A673 (cell line): ENCODE data around the gene QSOX2. TPM values are rescaled to one million over a fixed set of nuclear protein-coding genes. Genes with fewer than 3 reads are reported as not detected.

ENCODE experiments used
- BruUV-seq: library from RNA; stranded (reverse); fragments of 400-500 nt; replicated peaks from 2 replicates; lab custom pipeline; 2021; lab: Mats Ljungman, UMichigan
- CTCF ChIA-PET: fragments of 300-600 bp; sonication (Branson Sonifier 250); formaldehyde crosslinking; loops from one replicate; lab custom pipeline; 2022; ENCODE audit warnings: antibody characterized with exemption; lab: Charles Lee
- POLR2A ChIA-PET: fragments of 300-600 bp; sonication (Branson Sonifier 250); formaldehyde crosslinking; loops from one replicate; lab custom pipeline; 2022; ENCODE audit warnings: antibody characterized with exemption; ENCODE audit not compliant: low non-redundant PET; lab: Charles Lee
- DNase-seq: peaks from one replicate; pipeline ENCODE4 v3.0.0-alpha.2; 2015; ENCODE audit warnings: low spot score
- H3K27ac ChIP-seq: fragments of 200-600 bp; sonication (generic); 2 replicates; pipeline ENCODE4 v1.5.1; 2016; ENCODE audit warnings: mixed run types, low read depth, mild to moderate bottlenecking, mixed read lengths, antibody characterized with exemption, low read length; ENCODE audit not compliant: poor library complexity, severe bottlenecking
- H3K27me3 ChIP-seq: fragments of 200-600 bp; sonication (generic); replicated peaks from 2 replicates; pipeline ENCODE4 v1.6.1; 2017; ENCODE audit warnings: mixed run types, low read depth, mild to moderate bottlenecking, mixed read lengths, antibody characterized with exemption, low read length; ENCODE audit not compliant: insufficient read depth, poor library complexity
- H3K36me3 ChIP-seq: fragments of 200-600 bp; sonication (generic); 2 replicates; pipeline ENCODE4 v1.6.1; 2016; ENCODE audit warnings: mixed run types, mild to moderate bottlenecking, mixed read lengths, antibody characterized with exemption, low read length; ENCODE audit not compliant: insufficient read depth, poor library complexity, severe bottlenecking
- H3K4me1 ChIP-seq: fragments of 200-600 bp; sonication (generic); 2 replicates; pipeline ENCODE4 v1.6.1; 2017; ENCODE audit warnings: mixed run types, mild to moderate bottlenecking, mixed read lengths, antibody characterized with exemption, low read length; ENCODE audit not compliant: insufficient read depth, poor library complexity, severe bottlenecking
- H3K4me3 ChIP-seq: fragments of 200-600 bp; sonication (generic); 2 replicates; pipeline ENCODE4 v1.5.1; 2016; ENCODE audit warnings: low read depth, mixed run types, mild to moderate bottlenecking, mixed read lengths, low read length; ENCODE audit not compliant: poor library complexity, severe bottlenecking
- H3K9me3 ChIP-seq: fragments of 200-600 bp; sonication (generic); 2 replicates; pipeline ENCODE4 v1.6.1; 2016; ENCODE audit warnings: mixed run types, low read depth, mild to moderate bottlenecking, mixed read lengths, antibody characterized with exemption, low read length; ENCODE audit not compliant: poor library complexity, severe bottlenecking
- EZH2 ChIP-seq: fragments of 200-600 bp; sonication (generic); IDR thresholded peaks from 2 replicates; pipeline ENCODE4 v1.6.1; 2017; ENCODE audit warnings: borderline replicate concordance, low read depth, mild to moderate bottlenecking, mixed read lengths, antibody characterized with exemption, low read length; ENCODE audit not compliant: poor library complexity, severe bottlenecking
- intact Hi-C: fragments of 100-400 bp; cut with micrococcal nuclease; formaldehyde crosslinking; loops from one replicate; pipeline ENCODE4 v1.10.0; 2022; ENCODE audit not compliant: unreplicated experiment
- total RNA-seq: library from RNA; stranded (reverse); gene quantifications from 2 replicates; pipeline ENCODE4 v1.2.3, GENCODE V29; 2021
- TF ChIP-seq, protein P1 (sequence below): fragments of 300-800, 200-600 bp; sonication (generic); conservative IDR thresholded peaks from 2 replicates; pipeline ENCODE4 v1.5.1; 2017; ENCODE audit warnings: low read depth, mild to moderate bottlenecking, antibody characterized with exemption, low read length, moderate library complexity, mixed read lengths

The QSOX2 gene
- total RNA-seq, 1 experiment from 2014 or later = 43.7 TPM

DNA sequence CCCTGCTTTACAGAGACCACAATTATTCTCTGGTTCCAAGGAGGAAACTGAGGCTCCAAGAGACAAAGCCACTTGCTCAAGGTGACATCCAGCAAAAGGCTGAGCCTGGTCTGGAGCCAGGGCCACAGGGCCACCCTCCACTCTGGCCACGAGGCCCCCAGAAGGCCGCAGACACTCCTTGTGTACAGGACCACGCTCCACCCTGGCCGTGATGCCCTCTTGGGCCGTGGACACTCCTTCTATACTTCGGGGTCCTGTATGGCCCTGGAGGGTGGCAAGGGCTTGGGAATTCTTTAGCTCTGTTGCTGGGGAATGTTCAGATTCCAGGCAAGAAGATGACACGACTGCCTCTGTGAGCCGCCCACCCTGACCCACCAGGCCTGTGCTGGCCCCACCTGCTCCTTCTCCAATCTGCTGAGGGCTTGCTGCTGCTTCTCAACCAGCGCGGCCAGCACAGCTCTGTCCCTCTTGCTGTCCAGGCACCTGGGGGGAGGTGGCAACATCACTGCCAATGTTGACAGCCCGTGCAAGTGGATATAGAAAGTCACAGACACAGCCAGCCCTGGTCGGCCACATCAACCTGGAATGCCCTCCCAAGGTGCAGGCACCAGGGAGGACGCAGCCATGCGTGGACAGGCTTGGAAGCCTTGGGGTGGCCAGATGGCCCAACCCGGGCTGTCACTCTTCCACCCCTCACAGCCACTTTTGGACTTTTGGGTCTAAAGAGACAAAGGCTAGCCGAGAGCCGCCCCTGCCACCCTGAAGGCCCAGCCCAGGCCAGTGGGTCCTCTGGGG lies 20.1 kb upstream of the QSOX2 start:
- CTCF ChIA-PET = no interaction called here
- Histone ChIP-seq H3K9me3 (no peaks in the 10 kb centered on the region), H3K4me3 (no peak overlapping the region), H3K27me3 (no peaks in the 10 kb centered on the region), H3K36me3 (no peaks in the 10 kb centered on the region), H3K27ac (no peak overlapping the region), H3K4me1 (peaks cover 4% of the 10 kb centered on the region)
- no peak for DNase-seq
- no peak for TF ChIP-seq EZH2
- TF ChIP-seq, protein P1, sequence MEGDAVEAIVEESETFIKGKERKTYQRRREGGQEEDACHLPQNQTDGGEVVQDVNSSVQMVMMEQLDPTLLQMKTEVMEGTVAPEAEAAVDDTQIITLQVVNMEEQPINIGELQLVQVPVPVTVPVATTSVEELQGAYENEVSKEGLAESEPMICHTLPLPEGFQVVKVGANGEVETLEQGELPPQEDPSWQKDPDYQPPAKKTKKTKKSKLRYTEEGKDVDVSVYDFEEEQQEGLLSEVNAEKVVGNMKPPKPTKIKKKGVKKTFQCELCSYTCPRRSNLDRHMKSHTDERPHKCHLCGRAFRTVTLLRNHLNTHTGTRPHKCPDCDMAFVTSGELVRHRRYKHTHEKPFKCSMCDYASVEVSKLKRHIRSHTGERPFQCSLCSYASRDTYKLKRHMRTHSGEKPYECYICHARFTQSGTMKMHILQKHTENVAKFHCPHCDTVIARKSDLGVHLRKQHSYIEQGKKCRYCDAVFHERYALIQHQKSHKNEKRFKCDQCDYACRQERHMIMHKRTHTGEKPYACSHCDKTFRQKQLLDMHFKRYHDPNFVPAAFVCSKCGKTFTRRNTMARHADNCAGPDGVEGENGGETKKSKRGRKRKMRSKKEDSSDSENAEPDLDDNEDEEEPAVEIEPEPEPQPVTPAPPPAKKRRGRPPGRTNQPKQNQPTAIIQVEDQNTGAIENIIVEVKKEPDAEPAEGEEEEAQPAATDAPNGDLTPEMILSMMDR = no peak
- POLR2A ChIA-PET = no interaction called here
- intact Hi-C loops = no loop called here
- BruUV-seq = no TSS peak

DNA sequence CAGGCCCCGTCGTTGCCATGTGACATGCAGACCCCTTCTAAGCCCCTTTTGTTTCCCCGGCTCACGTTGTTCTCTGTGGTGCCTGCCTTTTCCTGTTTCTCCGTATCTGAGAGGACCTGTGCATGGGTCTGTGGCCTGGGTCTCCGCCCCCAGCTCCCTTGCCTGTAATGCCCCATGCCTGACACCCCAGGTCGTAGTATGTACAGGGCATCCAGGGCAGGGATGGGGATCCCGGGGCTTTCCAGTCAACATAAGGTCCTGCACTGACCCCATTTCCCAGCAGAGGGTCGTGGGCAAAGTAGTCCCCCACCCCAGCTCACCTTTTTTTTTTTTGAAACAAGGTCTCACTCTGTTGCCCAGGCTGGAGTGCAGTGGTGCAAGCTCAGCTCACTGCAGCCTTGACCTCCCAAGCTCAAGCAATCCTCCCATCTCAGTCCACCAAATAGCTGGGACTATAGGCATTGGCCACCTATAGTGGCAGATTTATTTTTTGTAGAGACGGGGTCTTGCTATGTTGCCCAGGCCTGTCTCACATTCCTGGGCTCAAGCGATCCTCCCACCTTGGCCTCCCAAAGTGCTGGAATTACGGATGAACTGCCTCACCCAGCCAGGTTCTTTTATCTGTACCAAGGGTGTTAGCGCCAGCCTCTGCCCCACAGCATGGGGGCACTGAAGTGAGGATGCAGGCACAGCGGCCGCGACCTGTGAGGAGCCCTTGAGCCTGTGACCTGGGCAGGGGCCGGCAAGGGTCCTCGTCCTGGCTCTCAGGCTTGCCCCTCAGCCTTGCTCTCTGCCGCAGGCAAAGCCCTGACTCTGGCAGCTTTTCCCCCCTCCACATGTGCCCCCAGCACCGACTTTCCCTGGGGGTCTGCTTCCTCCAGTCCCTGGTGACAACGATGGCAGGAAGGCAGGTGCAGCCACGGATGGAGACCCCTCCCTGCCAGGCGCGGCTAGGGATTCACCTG lies 19.1 kb upstream of the QSOX2 start:
- no TSS peak for BruUV-seq
- TF ChIP-seq EZH2 = no peak
- TF ChIP-seq, protein P1 = no peak
- no peak overlapping the region for H3K27ac ChIP-seq
- H3K27me3 ChIP-seq = no peaks in the 10 kb centered on the region
- intact Hi-C loops = no loop called here
- no peaks in the 10 kb centered on the region for H3K9me3 ChIP-seq
- H3K4me3 ChIP-seq = no peak overlapping the region
- H3K4me1 ChIP-seq = peaks cover 4% of the 10 kb centered on the region
- ChIA-PET CTCF (no interaction called here), POLR2A (no interaction called here)
- no peak for DNase-seq
- no peaks in the 10 kb centered on the region for H3K36me3 ChIP-seq

DNA sequence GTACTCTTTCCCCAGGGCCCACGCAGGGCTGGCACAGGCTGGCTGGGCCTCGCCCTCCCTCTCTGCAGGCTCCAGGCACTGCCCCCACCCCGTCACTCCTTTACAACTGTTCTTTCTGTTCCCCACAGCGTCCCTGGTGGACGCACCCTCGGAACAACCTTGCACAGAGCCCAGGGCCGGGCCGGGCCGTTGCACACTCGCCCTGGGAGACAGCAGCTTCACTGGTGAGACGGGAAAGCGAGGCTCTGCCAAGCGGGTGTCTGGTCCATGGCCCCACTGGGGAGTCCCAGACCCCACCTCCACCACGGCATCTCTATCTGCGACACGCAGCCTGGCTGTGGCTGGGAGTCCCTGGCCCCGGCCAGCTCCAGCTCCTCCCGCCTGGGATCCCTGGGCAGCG lies 18.4 kb upstream of the QSOX2 start:
- DNase-seq = no peak
- Histone ChIP-seq H3K4me3 (no peak overlapping the region), H3K9me3 (no peaks in the 10 kb centered on the region), H3K36me3 (no peaks in the 10 kb centered on the region), H3K4me1 (peaks cover 4% of the 10 kb centered on the region), H3K27ac (no peak overlapping the region), H3K27me3 (no peaks in the 10 kb centered on the region)
- CTCF ChIA-PET = no interaction called here
- BruUV-seq = no TSS peak
- intact Hi-C loops = no loop called here
- no peak for TF ChIP-seq EZH2
- TF ChIP-seq, protein P1 = no peak
- POLR2A ChIA-PET = no interaction called here
